GM12891 (cell line): ENCODE measurements around the gene ACP5.

Experiments used
- PAX5 ChIP-seq: IDR thresholded peaks from 2 replicates; pipeline ENCODE4 v1.6.1; 2011; ENCODE audit warnings: low read length, moderate library complexity, mild to moderate bottlenecking; ENCODE audit not compliant: insufficient read depth, severe bottlenecking
- POLR2A ChIP-seq: IDR thresholded peaks from 2 replicates; pipeline ENCODE4 v1.6.1; 2011; ENCODE audit warnings: low read depth, low read length, control low read depth
- POLR2AphosphoS5 ChIP-seq: IDR thresholded peaks from 2 replicates; pipeline ENCODE4 v1.6.1; 2011; ENCODE audit warnings: low read depth, low read length, control low read depth
- SPI1 ChIP-seq: IDR thresholded peaks from 2 replicates; pipeline ENCODE4 v1.6.1; 2011; ENCODE audit warnings: low read depth, low read length, control low read depth
- TAF1 ChIP-seq: IDR thresholded peaks from 2 replicates; pipeline ENCODE4 v1.6.1; 2011; ENCODE audit warnings: low read depth, low read length, control low read depth

DNA sequence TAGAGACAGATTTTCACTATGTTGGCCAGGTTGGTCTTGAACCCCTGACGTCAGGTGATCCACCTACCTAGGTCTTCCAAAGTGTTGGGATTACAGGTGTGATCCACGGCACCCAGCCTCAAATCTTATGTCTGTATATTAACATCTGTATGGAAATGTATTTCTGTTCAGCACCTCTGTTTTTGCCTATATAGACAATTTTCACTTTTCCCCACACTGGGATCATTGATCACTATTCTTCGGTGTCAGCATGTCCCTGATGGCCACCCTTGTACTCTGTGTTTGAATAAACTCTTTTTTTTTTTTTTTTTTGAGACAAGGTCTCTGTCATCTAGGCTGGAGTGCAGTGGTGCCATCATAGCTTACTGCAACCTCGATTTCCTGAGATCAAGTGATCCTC is 16.6 kb upstream of the ACP5 start:
- TF ChIP-seq POLR2A (no peak), TAF1 (no peak), PAX5 (no peak), POLR2AphosphoS5 (no peak), SPI1 (no peak)
